Ovary (tissue), 9 donors: ENCODE data around the gene MXD4. TPM values are rescaled to one million over a fixed set of nuclear protein-coding genes. Genes with fewer than 3 reads are reported as not detected.

ENCODE experiments used
- DNase-seq, 5 donors: peaks; one replicate each; pipeline ENCODE4 v3.0.0-alpha.2; 2019 to 2020
- H3K27ac ChIP-seq, 2 donors: fragments of 200-600 bp; one replicate each; pipeline versions ENCODE4 v1.5.1 to v1.8.0; 2019 to 2022
- H3K27me3 ChIP-seq: fragments of 200-600 bp; one replicate; pipeline ENCODE4 v1.8.0; 2022
- H3K36me3 ChIP-seq: fragments of 200-600 bp; sonication (generic); one replicate; pipeline ENCODE4 v1.5.1; 2019
- H3K4me1 ChIP-seq: one replicate; pipeline ENCODE4 v1.8.1; 2013; ENCODE audit warnings: mild to moderate bottlenecking, moderate library complexity; ENCODE audit not compliant: insufficient read depth
- H3K4me3 ChIP-seq: fragments of 200-600 bp; sonication (generic); one replicate; pipeline ENCODE4 v1.5.1; 2017
- H3K9me3 ChIP-seq, 2 donors: fragments of 200-600 bp in 1 of 2; sonication (generic) in 1 of 2; one replicate each; pipeline versions ENCODE4 v1.5.1 to v1.8.1; 2013 to 2019; ENCODE audit warnings: mild to moderate bottlenecking in 1 of 2, moderate library complexity in 1 of 2
- EP300 ChIP-seq: sonication (generic); formaldehyde crosslinking; IDR thresholded peaks from one replicate; pipeline ENCODE4 v1.6.1; 2017; ENCODE audit warnings: antibody characterized with exemption
- POLR2A ChIP-seq: fragments of 450-650 bp; IDR thresholded peaks from one replicate; pipeline ENCODE4 v1.6.1; 2017; ENCODE audit warnings: antibody characterized with exemption, mild to moderate bottlenecking, moderate library complexity
- WGBS, 3 donors: extraction: QIAGEN DNeasy Blood & Tissue Kit in 1 of 3; methylation state at CpG; one replicate each; pipeline versions ENCODE4 v1.1.5 to v1.1.7; 2013 to 2017; 5-methylcytosine and 5-hydroxymethylcytosine counted together
- intact Hi-C, 4 donors: fragments of 100-400 bp; cut with DNase I; formaldehyde crosslinking; loops; one replicate each; pipeline versions ENCODE4 v1.11.0 to v1.15.1; 2022 to 2023
- polyA plus RNA-seq, 2 donors: library from polyadenylated mRNA; stranded (reverse); fragments of 200-250 nt in 1 of 2; fragments of 350-450 nt in 1 of 2; fragmentation: Illumina TruSeq in 1 of 2; extraction: RNeasy Lipid Tissue Mini Kit (QIAGEN cat#74804) in 1 of 2; gene quantifications; one replicate each; pipeline ENCODE4 v1.2.3, GENCODE V29; 2013 to 2014
- total RNA-seq, 7 donors: library from RNA; depleted of rRNA in 2 of 7; stranded (reverse); fragments of >200 nt in 2 of 7; fragmentation: NEBNext Ultra II Directional in 3 of 7; extraction: Animal tissue kit (Norgen Biotek cat#: 25700) in 3 of 7; gene quantifications; one replicate each; pipeline versions ENCODE4 v1.1.0 to v1.2.4, GENCODE V29; 2016 to 2023
- TF ChIP-seq, protein P1 (sequence below), 3 donors: fragments of 450-650 bp in 2 of 3; fragments of 200-600 bp in 1 of 3; IDR thresholded peaks; one replicate each; pipeline versions ENCODE4 v1.5.1 to v1.8.0; 2016 to 2022; ENCODE audit warnings: antibody characterized with exemption in 3 of 3, mild to moderate bottlenecking in 1 of 3
- donor health status: DM: no; HTN: no; CAD: no; lungs with moderate emphysema.
- donor health status: DM: no; HTN: no; CAD: no.
- donor health status: Bipolar disorder and iron deficiency.
- donor health status: DM: yes; HTN: yes; CAD: no.
- donor health status: DM: no; HTN: no; CAD: no.
- donor health status: DM: yes; HTN: yes; CAD: no.

The MXD4 gene
- total and polyA plus RNA-seq, 9 donors = 10.3 to 51.4 (median 35.3) TPM

DNA sequence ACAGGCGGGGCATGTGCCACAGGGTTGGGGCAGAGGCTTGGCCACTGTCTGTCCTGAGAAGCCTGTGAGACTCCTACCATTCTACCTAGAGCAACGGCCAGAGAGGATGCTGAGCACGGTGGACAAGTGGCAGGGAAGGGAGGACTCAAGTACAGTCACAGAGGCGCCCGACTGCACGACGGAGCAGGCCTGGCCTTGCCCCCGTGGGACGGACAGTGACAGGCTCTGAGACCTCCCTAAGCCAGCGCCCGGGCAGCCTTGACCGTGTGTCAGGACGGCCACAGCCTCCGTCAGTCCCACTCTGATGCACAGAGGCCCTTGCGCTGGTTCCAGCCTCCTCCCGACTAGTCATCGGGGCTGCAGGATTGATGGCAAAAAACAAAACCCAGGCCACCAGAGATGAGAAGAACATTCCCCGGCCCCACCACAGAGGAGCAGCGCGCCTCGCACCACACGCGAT lies 36.7 kb upstream of the MXD4 start:
- H3K27me3 ChIP-seq = no peaks in the 10 kb centered on the region
- WGBS, 3 donors = 56 to 72% (median 66%) methylated on average over 23 of the region's 23 CpGs
- no peaks in the 10 kb centered on the region for H3K36me3 ChIP-seq
- no peaks in the 10 kb centered on the region for H3K9me3 ChIP-seq
- TF ChIP-seq, protein P1, sequence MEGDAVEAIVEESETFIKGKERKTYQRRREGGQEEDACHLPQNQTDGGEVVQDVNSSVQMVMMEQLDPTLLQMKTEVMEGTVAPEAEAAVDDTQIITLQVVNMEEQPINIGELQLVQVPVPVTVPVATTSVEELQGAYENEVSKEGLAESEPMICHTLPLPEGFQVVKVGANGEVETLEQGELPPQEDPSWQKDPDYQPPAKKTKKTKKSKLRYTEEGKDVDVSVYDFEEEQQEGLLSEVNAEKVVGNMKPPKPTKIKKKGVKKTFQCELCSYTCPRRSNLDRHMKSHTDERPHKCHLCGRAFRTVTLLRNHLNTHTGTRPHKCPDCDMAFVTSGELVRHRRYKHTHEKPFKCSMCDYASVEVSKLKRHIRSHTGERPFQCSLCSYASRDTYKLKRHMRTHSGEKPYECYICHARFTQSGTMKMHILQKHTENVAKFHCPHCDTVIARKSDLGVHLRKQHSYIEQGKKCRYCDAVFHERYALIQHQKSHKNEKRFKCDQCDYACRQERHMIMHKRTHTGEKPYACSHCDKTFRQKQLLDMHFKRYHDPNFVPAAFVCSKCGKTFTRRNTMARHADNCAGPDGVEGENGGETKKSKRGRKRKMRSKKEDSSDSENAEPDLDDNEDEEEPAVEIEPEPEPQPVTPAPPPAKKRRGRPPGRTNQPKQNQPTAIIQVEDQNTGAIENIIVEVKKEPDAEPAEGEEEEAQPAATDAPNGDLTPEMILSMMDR (IDR thresholded peaks at IDR 0.05) = no peak
- no peak for TF ChIP-seq EP300
- TF ChIP-seq POLR2A = no peak
- no peak overlapping the region for H3K27ac ChIP-seq
- intact Hi-C loops = no loop called here
- no peak for DNase-seq
- H3K4me3 ChIP-seq = no peak overlapping the region
- no peaks in the 10 kb centered on the region for H3K4me1 ChIP-seq

DNA sequence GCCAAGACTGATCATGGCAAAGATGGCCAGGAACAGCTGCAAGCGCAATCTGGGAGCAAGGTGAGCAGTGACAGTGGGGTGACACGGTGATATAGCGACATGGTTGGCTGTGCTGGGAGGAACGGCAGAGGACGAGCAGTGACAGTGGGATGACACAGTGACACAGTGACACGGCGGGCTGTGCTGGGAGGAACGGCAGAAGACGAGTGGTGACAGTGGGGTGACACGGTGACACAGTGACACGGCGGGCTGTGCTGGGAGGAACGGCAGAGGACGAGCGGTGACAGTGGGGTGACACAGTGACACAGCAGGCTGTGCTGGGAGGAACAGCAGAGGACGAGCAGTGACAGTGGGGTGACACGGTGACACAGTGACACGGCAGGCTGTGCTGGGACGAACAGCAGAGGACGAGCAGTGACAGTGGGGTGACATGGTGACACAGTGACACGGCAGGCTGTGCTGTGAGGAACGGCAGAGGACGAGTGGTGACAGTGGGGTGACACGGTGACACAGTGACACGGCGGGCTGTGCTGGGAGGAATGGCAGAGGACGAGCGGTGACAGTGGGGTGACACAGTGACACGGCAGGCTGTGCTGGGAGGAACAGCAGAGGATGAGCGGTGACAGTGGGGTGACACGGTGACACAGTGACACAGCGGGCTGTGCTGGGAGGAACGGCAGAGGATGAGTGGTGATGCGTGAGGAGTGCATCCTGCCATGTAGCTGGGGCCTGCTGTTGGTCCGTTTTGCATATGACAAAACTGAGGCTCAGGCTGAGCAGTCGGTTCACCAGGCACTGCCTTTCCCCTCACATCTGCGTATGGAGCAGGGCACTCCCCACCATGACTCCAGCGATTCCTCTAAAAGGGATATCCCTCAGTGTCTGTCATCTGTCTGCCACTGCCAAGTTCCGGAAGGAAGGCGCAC lies 36.0 kb upstream of the MXD4 start:
- no peaks in the 10 kb centered on the region for H3K4me1 ChIP-seq
- no peak for DNase-seq
- H3K4me3 ChIP-seq = no peak overlapping the region
- no peak overlapping the region for H3K27ac ChIP-seq
- H3K27me3 ChIP-seq = no peaks in the 10 kb centered on the region
- TF ChIP-seq EP300 (no peak), POLR2A (no peak)
- intact Hi-C loops = no loop called here
- no peaks in the 10 kb centered on the region for H3K36me3 ChIP-seq
- 88 to 93% (median 92%) methylated on average over 40 of the region's 40 CpGs for WGBS, 3 donors
- no peaks in the 10 kb centered on the region for H3K9me3 ChIP-seq

DNA sequence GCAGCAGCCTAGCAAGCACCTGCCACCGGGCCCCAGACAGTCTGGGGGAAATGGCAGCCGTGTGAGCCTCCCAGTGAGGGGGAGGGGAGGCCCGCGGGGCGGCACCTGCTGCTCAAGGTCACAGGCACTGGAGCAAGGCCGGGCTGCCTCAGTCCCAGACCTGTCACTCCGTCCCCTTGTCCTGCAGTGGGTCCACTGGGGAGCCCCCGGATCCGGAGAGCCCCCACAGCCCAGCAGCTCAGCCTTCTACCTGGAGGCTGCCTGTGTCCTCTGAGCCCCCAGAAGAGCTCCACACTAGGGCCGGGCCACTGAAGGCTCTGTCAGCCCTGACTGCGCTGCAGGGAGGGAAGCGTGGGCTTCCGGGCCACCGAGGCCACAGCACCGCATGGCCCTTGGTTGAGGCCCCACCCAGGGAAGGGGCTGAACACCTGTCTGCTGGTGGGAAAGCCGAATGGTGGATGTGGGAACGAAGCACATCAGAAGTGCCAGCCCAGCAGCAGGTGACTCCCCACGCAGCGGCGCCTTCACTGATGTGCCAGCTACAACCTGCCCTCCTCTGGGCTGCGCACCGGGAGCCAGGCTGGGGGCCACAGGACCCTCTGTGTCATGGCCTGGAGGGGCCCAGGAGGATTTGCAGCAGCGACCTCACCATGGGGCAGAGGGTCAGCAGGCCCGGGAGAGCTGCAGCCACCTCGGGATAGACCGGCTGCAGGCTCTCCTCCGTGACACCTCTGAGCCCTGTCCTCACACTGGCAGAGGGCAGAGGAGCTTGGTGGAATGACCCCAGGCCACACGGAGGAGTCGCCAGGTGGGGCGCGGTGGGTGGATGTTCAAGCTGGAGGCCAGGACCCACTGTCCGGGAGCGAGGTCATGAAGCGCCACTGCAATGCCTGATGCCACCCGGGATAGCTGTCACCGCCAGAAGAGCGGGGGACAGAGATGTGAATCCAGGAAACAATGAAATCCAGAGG lies 35.0 kb upstream of the MXD4 start:
- no peak overlapping the region for H3K27ac ChIP-seq
- no peaks in the 10 kb centered on the region for H3K9me3 ChIP-seq
- TF ChIP-seq, protein P1 (IDR thresholded peaks at IDR 0.05) = no peak
- TF ChIP-seq POLR2A (no peak), EP300 (no peak)
- no peaks in the 10 kb centered on the region for H3K27me3 ChIP-seq
- intact Hi-C loops = no loop called here
- WGBS, 3 donors = 81 to 83% (median 81%) methylated on average over 32 to 37 of the region's 37 CpGs
- H3K36me3 ChIP-seq = no peaks in the 10 kb centered on the region
- H3K4me3 ChIP-seq = no peak overlapping the region
- H3K4me1 ChIP-seq = no peaks in the 10 kb centered on the region
- peak in 1 of 5 donors; percentile 23 for DNase-seq

DNA sequence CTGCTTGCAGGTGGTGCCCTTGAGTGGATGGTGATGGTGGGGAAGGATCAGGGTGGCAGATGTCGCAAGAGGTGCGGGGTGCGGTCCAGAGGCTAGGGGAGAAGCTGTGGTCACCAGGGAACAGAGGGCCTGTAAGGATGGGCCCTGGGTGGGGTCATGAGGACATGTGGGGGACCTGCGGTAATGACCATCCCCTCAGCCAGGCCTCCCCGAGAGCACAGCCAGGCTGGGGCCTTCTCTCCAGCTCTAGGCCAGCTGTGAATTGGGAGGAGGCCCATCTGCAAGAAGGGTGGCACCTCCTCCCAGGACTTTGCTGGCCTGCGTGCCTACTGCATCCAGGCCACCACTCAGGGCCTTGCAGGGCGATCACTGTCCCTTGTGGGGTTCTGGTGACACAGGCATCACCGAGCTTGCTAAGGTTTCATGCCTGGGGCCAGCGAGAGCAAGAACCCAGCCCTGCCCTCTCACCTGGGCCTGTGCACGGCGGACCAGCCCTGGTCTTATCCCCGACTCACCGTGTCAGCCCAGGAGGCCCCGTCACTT lies 34.1 kb upstream of the MXD4 start:
- H3K36me3 ChIP-seq = no peaks in the 10 kb centered on the region
- intact Hi-C loops = no loop called here
- WGBS, 3 donors = 92 to 96% (median 94%) methylated on average over 14 of the region's 14 CpGs
- H3K27ac ChIP-seq = no peak overlapping the region
- no peaks in the 10 kb centered on the region for H3K4me1 ChIP-seq
- no peaks in the 10 kb centered on the region for H3K27me3 ChIP-seq
- no peaks in the 10 kb centered on the region for H3K9me3 ChIP-seq
- TF ChIP-seq, protein P1 (IDR thresholded peaks at IDR 0.05) = no peak
- TF ChIP-seq POLR2A (no peak), EP300 (no peak)
- no peak overlapping the region for H3K4me3 ChIP-seq
- DNase-seq = peak in 1 of 5 donors; percentile 22
